Bronchial epithelial cell (primary cell): ENCODE measurements around the gene SCN7A. TPM values are rescaled to one million over a fixed set of nuclear protein-coding genes. Genes with fewer than 3 reads are reported as not detected.

Experiments used
- DNase-seq: peaks from one replicate; pipeline ENCODE4 v3.0.0-alpha.2; 2010; ENCODE audit warnings: low read depth
- FAIRE-seq: peaks from 2 replicates; lab custom pipeline; 2011; peaks lifted over from hg19 to GRCh38; lab: Jason Lieb, UNC
- H3K27me3 ChIP-seq: 2 replicates; pipeline ENCODE4 v1.5.1; 2011; ENCODE audit warnings: low read length; ENCODE audit not compliant: control insufficient read depth, insufficient read depth
- H3K36me3 ChIP-seq: 2 replicates; pipeline ENCODE4 v1.5.1; 2011; ENCODE audit warnings: low read length; ENCODE audit not compliant: control insufficient read depth, insufficient read depth
- H3K4me3 ChIP-seq: 2 replicates; pipeline ENCODE4 v1.5.1; 2011; ENCODE audit warnings: mild to moderate bottlenecking, low read depth, low read length, control low read depth
- CTCF ChIP-seq: IDR thresholded peaks from 2 replicates; pipeline ENCODE4 v1.5.1; 2011; ENCODE audit warnings: mild to moderate bottlenecking, moderate library complexity, low read length, control low read depth, inconsistent platforms; ENCODE audit not compliant: insufficient read depth, severe bottlenecking
- total RNA-seq: library from RNA; depleted of rRNA; stranded (reverse); fragments of >200 nt; gene quantifications from 2 replicates; pipeline ENCODE4 v1.2.1, GENCODE V29; 2014

The SCN7A gene
- total RNA-seq, 1 donor from 2014 or later = not detected

GRCh38 chr2:166393008-166393407 is 101.0 kb downstream of the SCN7A start:
- no peaks in the 10 kb centered on the region for H3K27me3 ChIP-seq
- FAIRE-seq = no peak
- TF ChIP-seq CTCF = no peak
- no peak for DNase-seq
- no peaks in the 10 kb centered on the region for H3K36me3 ChIP-seq
- H3K4me3 ChIP-seq = no peak overlapping the region

DNA sequence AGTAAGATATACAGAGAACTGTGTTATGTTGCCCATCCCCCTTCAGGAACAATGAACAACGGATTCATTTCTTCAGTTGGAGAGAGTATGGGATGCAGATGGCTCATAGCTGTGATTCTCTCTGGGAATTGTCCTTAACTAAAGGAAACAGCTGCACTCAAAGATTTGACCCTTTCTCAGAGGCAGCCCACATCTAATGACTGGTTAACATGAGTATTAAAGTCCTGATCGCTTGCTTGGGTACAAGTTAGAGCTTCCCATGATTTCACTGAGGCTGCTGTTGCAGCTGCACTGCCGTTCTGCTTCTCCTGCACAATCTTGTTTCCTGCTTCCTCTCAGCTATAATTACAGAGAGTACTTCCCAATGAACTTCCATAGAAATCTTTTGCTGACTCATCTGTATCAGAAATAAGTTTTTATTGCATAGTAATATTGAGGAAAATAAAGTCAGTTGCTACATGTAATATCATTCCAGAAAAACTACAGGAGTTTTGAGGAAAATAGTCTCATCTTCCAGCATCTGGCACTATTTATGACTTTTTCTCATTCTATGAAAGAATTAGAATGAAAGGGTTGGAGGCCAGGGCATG is 105.5 kb downstream of the SCN7A start:
- Histone ChIP-seq H3K36me3 (no peaks in the 10 kb centered on the region), H3K4me3 (no peak overlapping the region), H3K27me3 (no peaks in the 10 kb centered on the region)
- no peak for TF ChIP-seq CTCF
- FAIRE-seq (no peak), DNase-seq (no peak)

DNA sequence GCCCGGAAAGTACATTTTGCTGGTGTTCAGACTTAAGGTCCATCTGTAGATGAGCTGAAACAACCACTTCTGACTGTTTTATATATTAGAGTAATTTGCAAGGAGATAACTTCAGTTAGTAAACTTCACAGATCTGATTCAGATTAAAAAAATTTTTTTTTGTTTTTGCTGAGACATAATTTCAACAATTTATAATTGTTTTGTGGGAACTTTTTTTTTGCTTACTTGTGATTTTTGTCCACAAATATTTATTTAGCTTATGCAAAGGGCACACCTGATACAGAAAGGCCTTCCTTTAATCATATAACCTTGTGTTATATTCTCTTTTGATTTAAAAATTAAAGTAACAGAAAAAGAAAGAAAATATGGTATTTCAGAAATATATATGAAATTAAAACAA is 108.7 kb downstream of the SCN7A start:
- DNase-seq (no peak), FAIRE-seq (no peak)
- Histone ChIP-seq H3K4me3 (no peak overlapping the region), H3K36me3 (no peaks in the 10 kb centered on the region), H3K27me3 (no peaks in the 10 kb centered on the region)
- TF ChIP-seq CTCF = no peak

GRCh38 chr2:166384774-166385173 is 109.3 kb downstream of the SCN7A start:
- DNase-seq (peak; percentile 33), FAIRE-seq (no peak)
- no peak for TF ChIP-seq CTCF
- no peaks in the 10 kb centered on the region for H3K36me3 ChIP-seq
- H3K27me3 ChIP-seq = no peaks in the 10 kb centered on the region
- no peak overlapping the region for H3K4me3 ChIP-seq

DNA sequence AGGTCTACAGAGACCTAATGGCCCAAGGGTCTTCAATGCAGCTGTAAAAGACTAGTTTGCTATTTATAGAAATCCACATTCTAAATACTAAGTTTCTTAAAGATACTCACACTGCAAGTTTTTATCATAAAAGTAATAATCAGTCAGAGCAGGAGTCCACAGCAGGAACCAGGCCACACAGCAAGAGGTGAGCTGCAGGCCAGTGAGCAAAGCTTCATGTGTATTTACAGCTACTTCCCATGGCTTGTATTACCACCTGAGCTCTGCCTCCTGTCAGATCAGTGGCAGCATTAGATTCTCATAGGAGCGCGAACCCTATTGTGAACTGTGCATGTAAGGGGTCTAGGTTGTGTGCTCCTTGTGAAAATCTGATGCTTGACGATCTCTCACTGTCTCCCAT is 111.6 kb downstream of the SCN7A start:
- FAIRE-seq = no peak

More for the DNA sequence above, 111.6 kb downstream of the SCN7A start:
- DNase-seq = no peak
- TF ChIP-seq CTCF = no peak
- Histone ChIP-seq H3K36me3 (no peaks in the 10 kb centered on the region), H3K4me3 (no peak overlapping the region), H3K27me3 (no peaks in the 10 kb centered on the region)
